Measurements from ENCODE around the gene EPSTI1.

DNA sequence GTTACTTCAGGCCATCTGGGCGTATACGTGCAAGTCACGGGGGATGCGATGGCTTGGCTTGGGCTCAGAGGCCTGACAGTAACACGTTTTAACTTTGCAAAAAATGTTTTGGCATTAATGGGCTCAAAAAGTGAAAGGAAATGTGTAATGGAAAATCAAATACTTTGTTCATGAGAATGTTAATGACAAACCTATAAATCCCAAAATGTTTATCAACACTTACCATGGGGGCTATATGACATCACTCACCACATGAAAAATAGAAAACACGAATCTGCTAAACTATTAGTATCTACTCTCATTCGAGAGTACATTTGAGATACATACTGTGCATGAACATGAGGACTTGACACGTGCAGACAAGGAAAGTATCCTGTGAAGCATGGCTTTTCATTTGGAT lies 119.0 kb downstream of the EPSTI1 start:
- TF ChIP-seq CTCF (IDR thresholded peaks at IDR 0.05): no peak
- TF ChIP-seq EP300 (IDR thresholded peaks at IDR 0.05; ENCODE audit: low read depth): no peak

Data from transverse colon (tissue), 3 donors.